GM23338 (cell line): ENCODE data around the gene MORC1. TPM values are rescaled to one million over a fixed set of nuclear protein-coding genes. Genes with fewer than 3 reads are reported as not detected.

Experiments used
- ATAC-seq: fragments of 200-7000 bp; cut with Tn5 transposase; 3 replicates; pipeline ENCODE4 v1.9.1; 2020
- DNase-seq: peaks from one replicate; pipeline ENCODE4 v3.0.0-alpha.2; 2015; ENCODE audit warnings: low spot score
- H2AFZ ChIP-seq: fragments of 200-600 bp; sonication (generic); 2 replicates; pipeline ENCODE4 v1.8.0; 2016; ENCODE audit warnings: antibody characterized with exemption, mild to moderate bottlenecking, moderate library complexity
- H3F3A ChIP-seq: fragments of 200-600 bp; sonication (generic); replicated peaks from 2 replicates; pipeline ENCODE4 v1.8.0; 2017; ENCODE audit warnings: antibody characterized with exemption, mixed run types, low read depth
- H3K27ac ChIP-seq: fragments of 200-600 bp; sonication (generic); 2 replicates; pipeline ENCODE4 v1.6.1; 2016; ENCODE audit warnings: low read depth
- H3K27me3 ChIP-seq: fragments of 200-600 bp; sonication (generic); 2 replicates; pipeline ENCODE4 v1.8.0; 2016; ENCODE audit warnings: mild to moderate bottlenecking, mixed run types, moderate library complexity; ENCODE audit not compliant: insufficient read depth
- H3K36me3 ChIP-seq: fragments of 200-600 bp; sonication (generic); 2 replicates; pipeline ENCODE4 v1.8.0; 2016; ENCODE audit warnings: mild to moderate bottlenecking; ENCODE audit not compliant: insufficient read depth
- H3K4me1 ChIP-seq: fragments of 200-600 bp; sonication (generic); 2 replicates; pipeline ENCODE4 v1.8.0; 2016; ENCODE audit warnings: mild to moderate bottlenecking, moderate library complexity; ENCODE audit not compliant: insufficient read depth
- H3K4me2 ChIP-seq: fragments of 200-600 bp; sonication (generic); 2 replicates; pipeline ENCODE4 v1.7.1; 2017; ENCODE audit warnings: mixed run types
- H3K4me3 ChIP-seq: fragments of 200-600 bp; sonication (generic); 2 replicates; pipeline ENCODE4 v1.6.1; 2016; ENCODE audit warnings: mixed run types
- H3K79me2 ChIP-seq: fragments of 200-600 bp; sonication (generic); replicated peaks from 2 replicates; pipeline ENCODE4 v1.8.0; 2017; ENCODE audit warnings: mild to moderate bottlenecking; ENCODE audit not compliant: insufficient read depth
- H3K9me2 ChIP-seq: fragments of 200-600 bp; sonication (generic); 2 replicates; pipeline ENCODE4 v1.8.0; 2017; ENCODE audit not compliant: insufficient read depth
- H4K20me1 ChIP-seq: fragments of 200-600 bp; sonication (generic); replicated peaks from 2 replicates; pipeline ENCODE4 v1.8.0; 2017; ENCODE audit warnings: mild to moderate bottlenecking; ENCODE audit not compliant: insufficient read depth
- H3K27ac Mint-ChIP-seq: 2 replicates; pipeline ENCODE4 v1.8.0; 2020; ENCODE audit warnings: inconsistent platforms, mild to moderate bottlenecking, moderate library complexity, mixed read lengths
- H3K27me3 Mint-ChIP-seq: 3 replicates; pipeline ENCODE4 v1.8.0; 2022; ENCODE audit warnings: low read depth, mild to moderate bottlenecking, moderate library complexity, mixed read lengths, inconsistent platforms; ENCODE audit not compliant: insufficient read depth, poor library complexity
- H3K36me3 Mint-ChIP-seq: 3 replicates; pipeline ENCODE4 v1.8.0; 2021; ENCODE audit warnings: low read depth, mild to moderate bottlenecking, inconsistent platforms, moderate library complexity, mixed read lengths
- H3K4me1 Mint-ChIP-seq: 3 replicates; pipeline ENCODE4 v1.8.0; 2020; ENCODE audit warnings: mild to moderate bottlenecking, inconsistent platforms, mixed read lengths
- H3K4me3 Mint-ChIP-seq: 3 replicates; pipeline ENCODE4 v1.8.0; 2021; ENCODE audit warnings: moderate library complexity, mild to moderate bottlenecking, inconsistent platforms, mixed read lengths
- H3K9me3 Mint-ChIP-seq: 3 replicates; pipeline ENCODE4 v1.8.0; 2020; ENCODE audit warnings: moderate library complexity, mild to moderate bottlenecking, inconsistent platforms, mixed read lengths
- EZH2 ChIP-seq: fragments of 200-600 bp; sonication (generic); IDR thresholded peaks from one replicate; pipeline ENCODE4 v1.8.0; 2017; ENCODE audit warnings: antibody characterized with exemption, mild to moderate bottlenecking, low read depth; ENCODE audit not compliant: unreplicated experiment
- JUNB ChIP-seq: IDR thresholded peaks from one replicate; pipeline ENCODE4 v1.6.1; 2016; ENCODE audit warnings: antibody characterized with exemption; ENCODE audit not compliant: unreplicated experiment
- NANOG ChIP-seq: IDR thresholded peaks from 2 replicates; pipeline ENCODE4 v1.6.1; 2016; ENCODE audit warnings: antibody characterized with exemption, borderline replicate concordance
- POLR2AphosphoS5 ChIP-seq: IDR thresholded peaks from 2 replicates; pipeline ENCODE4 v1.6.1; 2016; ENCODE audit warnings: antibody characterized with exemption, low read depth
- ZNF114 ChIP-seq: fragments of 250-450 bp; sonication (Bioruptor Pico); IDR thresholded peaks from 2 replicates; pipeline ENCODE4 v1.5.0; 2020; ENCODE audit warnings: mild to moderate bottlenecking, moderate library complexity
- ZNF331 ChIP-seq: fragments of 250-450 bp; sonication (Bioruptor Pico); IDR thresholded peaks from 2 replicates; pipeline ENCODE4 v1.5.0; 2020; ENCODE audit warnings: low read depth, mild to moderate bottlenecking, moderate library complexity
- ZNF462 ChIP-seq: fragments of 250-450 bp; sonication (Bioruptor Pico); IDR thresholded peaks from 2 replicates; pipeline ENCODE4 v1.5.0; 2020; ENCODE audit warnings: mild to moderate bottlenecking, moderate library complexity
- polyA plus RNA-seq: library from polyadenylated mRNA; unstranded; fragments of >200 nt; fragmentation: Nextera tagmentation; extraction: Ambion mirVana; gene quantifications from 2 replicates; pipeline ENCODE4 v1.2.1, GENCODE V29; 2016
- total RNA-seq: library from RNA; depleted of rRNA; stranded (reverse); fragments of >200 nt; shearing (Covaris generic); gene quantifications from 2 replicates; pipeline ENCODE4 v1.2.3, GENCODE V29; 2014
- TF ChIP-seq, protein P1 (sequence below): IDR thresholded peaks from one replicate; pipeline ENCODE4 v1.6.1; 2018; ENCODE audit warnings: antibody characterized with exemption; ENCODE audit not compliant: unreplicated experiment

Gene MORC1
- total and polyA plus RNA-seq, 2 experiments from 2014 or later: not detected

- TF ChIP-seq ZNF462 (CRISPR knock-in tag) (no peak), POLR2AphosphoS5 (no peak), ZNF114 (CRISPR knock-in tag) (no peak)
Measured at GRCh38 chr3:109152320-109152719, 34.4 kb upstream of the MORC1 start (continued).

DNA sequence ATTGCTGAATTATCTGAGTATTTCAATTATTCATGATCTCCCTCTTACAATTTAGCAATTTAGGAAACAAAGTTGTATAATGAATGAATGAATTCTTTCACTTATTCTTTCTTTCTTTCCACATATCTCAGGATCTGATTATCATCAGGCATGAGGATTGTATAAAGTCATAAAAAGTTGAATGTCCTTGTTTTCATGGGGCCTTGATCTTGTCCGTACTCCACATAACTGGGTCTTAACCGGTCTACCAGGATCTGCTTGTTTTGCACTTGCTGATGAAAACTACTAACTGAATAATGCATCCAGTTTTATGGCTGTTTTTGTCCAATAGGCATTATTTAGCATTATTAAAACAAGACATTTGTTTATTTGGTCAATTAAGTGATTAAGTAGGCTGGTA is 31.1 kb upstream of the MORC1 start:
- no peaks in the 10 kb centered on the region for H3F3A ChIP-seq
- H3K27me3 ChIP-seq: no peaks in the 10 kb centered on the region

More for the DNA sequence above, 31.1 kb upstream of the MORC1 start:
- Histone ChIP-seq H3K4me1 (peaks cover 8% of the 10 kb centered on the region; the same call in 1 of the 2 replicates), H3K27ac (no peak overlapping the region), H3K36me3 (no peaks in the 10 kb centered on the region), H3K4me2 (no peak overlapping the region), H3K4me3 (no peak overlapping the region), H3K9me2 (peaks cover 3% of the 10 kb centered on the region; the same call in 1 of the 2 replicates), H3K79me2 (no peaks in the 10 kb centered on the region), H4K20me1 (no peaks in the 10 kb centered on the region), H2AFZ (no peak overlapping the region)
- no peak for TF ChIP-seq NANOG
- no peak for TF ChIP-seq ZNF331 (CRISPR knock-in tag)
- TF ChIP-seq ZNF114 (CRISPR knock-in tag): no peak
- TF ChIP-seq JUNB: no peak
- TF ChIP-seq EZH2: no peak
- TF ChIP-seq, protein P1, sequence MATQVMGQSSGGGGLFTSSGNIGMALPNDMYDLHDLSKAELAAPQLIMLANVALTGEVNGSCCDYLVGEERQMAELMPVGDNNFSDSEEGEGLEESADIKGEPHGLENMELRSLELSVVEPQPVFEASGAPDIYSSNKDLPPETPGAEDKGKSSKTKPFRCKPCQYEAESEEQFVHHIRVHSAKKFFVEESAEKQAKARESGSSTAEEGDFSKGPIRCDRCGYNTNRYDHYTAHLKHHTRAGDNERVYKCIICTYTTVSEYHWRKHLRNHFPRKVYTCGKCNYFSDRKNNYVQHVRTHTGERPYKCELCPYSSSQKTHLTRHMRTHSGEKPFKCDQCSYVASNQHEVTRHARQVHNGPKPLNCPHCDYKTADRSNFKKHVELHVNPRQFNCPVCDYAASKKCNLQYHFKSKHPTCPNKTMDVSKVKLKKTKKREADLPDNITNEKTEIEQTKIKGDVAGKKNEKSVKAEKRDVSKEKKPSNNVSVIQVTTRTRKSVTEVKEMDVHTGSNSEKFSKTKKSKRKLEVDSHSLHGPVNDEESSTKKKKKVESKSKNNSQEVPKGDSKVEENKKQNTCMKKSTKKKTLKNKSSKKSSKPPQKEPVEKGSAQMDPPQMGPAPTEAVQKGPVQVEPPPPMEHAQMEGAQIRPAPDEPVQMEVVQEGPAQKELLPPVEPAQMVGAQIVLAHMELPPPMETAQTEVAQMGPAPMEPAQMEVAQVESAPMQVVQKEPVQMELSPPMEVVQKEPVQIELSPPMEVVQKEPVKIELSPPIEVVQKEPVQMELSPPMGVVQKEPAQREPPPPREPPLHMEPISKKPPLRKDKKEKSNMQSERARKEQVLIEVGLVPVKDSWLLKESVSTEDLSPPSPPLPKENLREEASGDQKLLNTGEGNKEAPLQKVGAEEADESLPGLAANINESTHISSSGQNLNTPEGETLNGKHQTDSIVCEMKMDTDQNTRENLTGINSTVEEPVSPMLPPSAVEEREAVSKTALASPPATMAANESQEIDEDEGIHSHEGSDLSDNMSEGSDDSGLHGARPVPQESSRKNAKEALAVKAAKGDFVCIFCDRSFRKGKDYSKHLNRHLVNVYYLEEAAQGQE: no peak
- no peak for TF ChIP-seq POLR2AphosphoS5
- peaks cover 6% of the 10 kb centered on the region for H3K4me1 Mint-ChIP-seq
- H3K27me3 Mint-ChIP-seq: no peaks in the 10 kb centered on the region
- H3K36me3 Mint-ChIP-seq: no peaks in the 10 kb centered on the region
- no peak overlapping the region for H3K27ac Mint-ChIP-seq
- H3K9me3 Mint-ChIP-seq: no peaks in the 10 kb centered on the region
- no peak overlapping the region for H3K4me3 Mint-ChIP-seq
- DNase-seq (no peak), ATAC-seq (no peak)
